Activated CD4-positive, CD25-positive, alpha-beta regulatory T cell treated with anti-CD3 and anti-CD28 coated beads, Interleukin-2, amount 50 U/mL, for 24 hours (primary cell): ENCODE results near the gene HOXC13.

Experiments
- ATAC-seq, 2 donors: fragments of 150-1000 bp; cut with Tn5 transposase; one replicate each; pipeline ENCODE4 v1.10.0; 2021; ENCODE audit warnings: mild to moderate bottlenecking in 1 of 2, moderate library complexity in 1 of 2

HOXC13 gene

DNA sequence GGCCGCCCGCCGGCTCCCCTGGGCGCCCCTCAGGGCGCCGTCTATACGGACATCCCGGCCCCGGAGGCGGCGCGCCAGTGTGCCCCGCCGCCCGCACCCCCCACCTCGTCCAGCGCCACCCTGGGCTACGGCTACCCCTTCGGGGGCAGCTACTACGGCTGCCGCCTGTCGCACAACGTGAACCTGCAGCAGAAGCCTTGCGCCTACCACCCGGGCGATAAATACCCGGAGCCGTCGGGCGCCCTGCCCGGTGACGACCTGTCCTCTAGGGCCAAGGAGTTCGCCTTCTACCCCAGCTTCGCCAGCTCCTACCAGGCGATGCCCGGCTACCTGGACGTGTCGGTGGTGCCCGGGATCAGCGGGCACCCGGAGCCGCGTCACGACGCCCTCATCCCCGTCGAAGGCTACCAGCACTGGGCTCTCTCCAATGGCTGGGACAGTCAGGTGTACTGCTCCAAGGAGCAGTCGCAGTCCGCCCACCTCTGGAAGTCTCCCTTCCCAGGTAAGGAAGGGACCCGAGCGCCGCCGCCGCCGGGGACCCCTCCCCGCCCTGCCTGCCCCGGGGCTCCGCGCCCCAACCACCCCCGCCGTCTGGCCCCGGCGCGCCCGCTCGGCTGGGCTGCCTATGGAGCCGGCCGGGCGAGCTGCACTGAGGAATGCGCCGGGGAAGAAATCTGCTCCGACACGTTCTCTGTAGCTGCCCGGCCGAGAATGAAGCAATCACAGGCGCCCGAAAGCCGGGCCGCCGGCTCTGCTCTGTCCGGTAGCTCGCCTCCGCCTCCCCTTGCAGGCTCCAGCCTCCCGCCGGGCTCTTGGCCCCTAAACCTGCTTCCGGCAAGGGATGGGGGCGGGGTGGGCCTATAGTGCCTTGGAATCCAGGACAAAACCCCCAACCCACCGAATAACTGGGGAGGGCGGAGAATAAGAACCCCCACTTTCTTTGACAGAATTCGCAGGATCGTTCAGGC lies 794 bp downstream of the HOXC13 start:
- ATAC-seq, result no peak

DNA sequence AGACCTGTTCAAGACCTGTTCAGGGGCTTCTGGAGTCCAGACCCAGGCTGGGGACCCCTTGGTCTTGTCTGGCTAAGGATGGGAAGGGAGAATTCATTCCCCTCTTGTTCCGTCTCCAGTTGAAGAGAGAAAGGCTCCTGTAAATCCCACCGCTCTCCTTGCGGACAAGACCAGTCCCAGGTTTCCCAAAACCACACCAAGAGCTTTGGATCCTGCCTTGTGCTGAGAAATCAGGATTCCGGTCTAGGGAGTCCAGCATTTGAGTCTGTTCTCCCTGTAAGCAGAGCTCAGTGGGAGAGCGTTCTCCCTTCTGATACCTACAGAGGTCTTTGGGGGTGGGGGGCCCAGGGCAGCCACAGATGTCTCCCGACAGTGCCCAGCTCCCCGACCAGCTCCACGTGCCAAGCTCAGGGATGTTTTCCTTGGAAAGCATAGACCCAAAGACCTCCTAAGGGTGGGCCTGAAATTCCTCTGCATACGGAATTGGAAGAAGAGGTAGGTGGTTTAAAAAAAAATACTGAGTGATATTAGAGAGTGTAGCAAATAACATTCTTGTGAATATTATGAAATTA lies 1.9 kb downstream of the HOXC13 start:
- ATAC-seq, result no peak

DNA sequence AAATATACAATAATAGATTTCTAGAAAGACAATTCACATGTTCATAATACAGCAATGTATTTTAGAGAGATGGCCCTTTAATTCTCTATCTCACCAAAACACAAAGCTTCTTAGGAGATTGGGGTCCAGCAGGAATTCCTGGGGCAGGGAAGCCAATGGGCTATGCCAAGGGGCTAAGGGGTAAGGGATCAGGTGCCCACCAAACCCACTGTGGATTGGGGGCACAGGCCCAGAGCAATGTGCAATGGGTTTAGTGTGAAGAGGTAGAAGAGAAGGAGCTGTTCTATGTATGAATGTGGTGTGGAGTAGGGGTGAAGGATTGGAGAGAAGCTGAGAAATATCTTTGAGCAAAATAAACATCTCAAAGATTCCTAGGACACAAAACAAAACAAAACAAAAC lies 2.6 kb downstream of the HOXC13 start:
- ATAC-seq, result no peak

DNA sequence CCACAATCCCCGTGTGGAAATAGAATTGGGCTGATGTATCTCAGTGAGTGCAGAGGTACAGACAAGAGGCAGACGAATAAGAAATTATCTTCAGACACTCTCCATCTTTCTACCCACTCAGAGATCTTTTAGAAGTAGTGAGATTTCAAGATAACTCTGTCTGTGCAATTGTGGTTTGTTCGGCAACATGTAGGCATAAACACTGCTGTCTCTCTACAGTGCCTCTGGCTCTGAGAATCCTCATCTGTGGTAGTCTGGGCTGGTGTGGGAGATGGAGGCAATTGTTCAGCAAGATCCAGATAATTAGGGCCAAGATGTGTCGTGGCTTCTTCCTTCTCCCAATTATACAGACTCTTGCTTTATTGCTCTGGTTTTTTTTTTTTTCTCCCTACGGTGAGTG lies 3.1 kb downstream of the HOXC13 start:
- ATAC-seq, result no peak

DNA sequence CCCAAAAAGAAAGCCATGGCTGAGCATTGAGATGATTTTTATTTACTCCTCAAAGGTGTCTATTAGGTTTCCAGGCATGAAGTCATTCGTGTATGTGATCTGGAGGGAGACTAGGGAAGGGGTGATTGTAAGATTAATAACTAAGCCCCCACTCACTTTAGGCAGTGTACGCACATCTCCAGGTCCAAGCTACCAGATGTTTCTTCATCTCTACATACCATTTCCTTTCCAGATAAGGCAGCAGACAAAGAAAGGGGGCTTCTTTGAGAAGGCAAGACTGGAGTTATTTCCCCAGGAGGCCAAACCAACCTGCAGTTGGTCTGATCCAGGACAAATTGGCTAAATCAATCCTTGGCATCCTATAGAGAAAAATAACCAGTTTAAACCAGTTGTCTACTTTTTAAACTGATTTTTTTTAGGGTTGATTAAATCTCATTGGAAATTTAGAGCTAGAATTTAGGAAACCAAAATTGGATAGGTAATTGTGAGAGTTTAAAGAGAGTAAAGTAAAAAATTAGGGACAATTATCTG lies 3.9 kb downstream of the HOXC13 start:
- no peak for ATAC-seq

DNA sequence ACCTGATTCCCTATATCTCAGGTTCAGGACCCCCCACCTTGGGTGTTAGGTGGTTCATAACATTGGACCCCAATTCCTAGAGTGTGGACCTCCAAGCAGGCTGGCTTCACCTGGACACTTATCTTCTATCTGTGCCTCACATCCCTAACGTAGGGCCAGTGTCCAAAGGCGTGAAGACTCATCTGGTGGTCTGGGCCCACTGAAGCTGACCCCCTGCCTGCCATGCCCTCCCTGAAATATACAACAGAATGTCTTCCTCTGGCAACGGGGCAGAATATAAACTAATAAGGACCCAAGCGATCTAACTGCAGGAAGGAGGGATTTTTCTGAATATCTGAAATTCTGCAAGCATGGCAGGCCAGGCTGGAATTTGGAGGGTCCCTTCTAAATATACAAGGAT lies 5.6 kb downstream of the HOXC13 start:
- no peak for ATAC-seq

DNA sequence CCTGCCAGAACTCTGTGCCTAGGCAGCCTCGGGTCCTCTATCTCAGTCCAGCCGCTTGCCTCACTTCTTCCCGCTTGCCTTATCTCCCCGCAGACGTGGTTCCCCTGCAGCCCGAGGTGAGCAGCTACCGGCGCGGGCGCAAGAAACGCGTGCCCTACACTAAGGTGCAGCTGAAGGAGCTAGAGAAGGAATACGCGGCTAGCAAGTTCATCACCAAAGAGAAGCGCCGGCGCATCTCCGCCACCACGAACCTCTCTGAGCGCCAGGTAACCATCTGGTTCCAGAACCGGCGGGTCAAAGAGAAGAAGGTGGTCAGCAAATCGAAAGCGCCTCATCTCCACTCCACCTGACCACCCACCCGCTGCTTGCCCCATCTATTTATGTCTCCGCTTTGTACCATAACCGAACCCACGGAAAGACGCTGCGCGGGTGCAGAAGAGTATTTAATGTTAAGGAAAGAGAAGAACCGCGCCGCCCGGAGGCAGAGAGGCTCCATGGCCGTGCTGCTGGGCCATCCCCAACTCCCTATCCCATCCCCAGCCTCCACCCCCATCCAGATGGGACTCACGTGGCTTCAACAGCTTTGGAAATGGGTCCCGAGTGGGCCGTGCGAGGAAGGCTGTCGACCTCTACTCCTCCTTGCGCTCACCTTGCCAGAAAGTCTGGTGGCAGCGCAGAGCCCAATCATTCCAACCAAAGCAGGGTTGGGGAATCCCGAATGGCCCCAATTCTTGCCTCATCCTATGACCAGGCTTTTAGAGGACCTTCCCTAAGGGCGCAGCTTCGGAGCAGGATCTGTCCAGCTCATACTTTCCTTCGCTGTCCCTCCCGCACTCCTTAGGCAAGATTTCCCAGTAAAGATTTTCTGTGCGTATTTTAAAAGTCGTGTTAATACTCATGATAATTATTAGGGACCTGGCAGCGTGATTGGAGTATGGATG lies 6.5 kb downstream of the HOXC13 start:
- no peak for ATAC-seq

DNA sequence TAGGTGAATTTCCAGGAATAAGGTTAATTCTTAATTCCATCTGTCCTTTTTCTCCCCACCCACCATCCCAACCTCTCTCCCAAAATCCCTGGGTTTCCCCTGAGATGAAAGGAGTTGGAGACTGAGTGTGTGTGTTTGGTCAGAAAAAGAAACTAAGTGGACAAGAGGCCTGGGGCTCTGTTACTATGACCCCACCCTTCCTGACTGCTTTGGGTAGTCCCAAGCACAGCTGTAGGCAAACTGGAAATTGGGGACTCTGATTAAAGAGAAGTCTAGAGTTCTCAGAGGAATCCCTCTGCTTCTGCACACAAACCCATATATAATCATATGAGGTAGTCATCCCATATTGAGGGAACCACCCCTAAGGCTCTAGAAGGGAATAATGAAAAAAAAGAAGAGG lies 9.1 kb downstream of the HOXC13 start:
- ATAC-seq, result no peak

DNA sequence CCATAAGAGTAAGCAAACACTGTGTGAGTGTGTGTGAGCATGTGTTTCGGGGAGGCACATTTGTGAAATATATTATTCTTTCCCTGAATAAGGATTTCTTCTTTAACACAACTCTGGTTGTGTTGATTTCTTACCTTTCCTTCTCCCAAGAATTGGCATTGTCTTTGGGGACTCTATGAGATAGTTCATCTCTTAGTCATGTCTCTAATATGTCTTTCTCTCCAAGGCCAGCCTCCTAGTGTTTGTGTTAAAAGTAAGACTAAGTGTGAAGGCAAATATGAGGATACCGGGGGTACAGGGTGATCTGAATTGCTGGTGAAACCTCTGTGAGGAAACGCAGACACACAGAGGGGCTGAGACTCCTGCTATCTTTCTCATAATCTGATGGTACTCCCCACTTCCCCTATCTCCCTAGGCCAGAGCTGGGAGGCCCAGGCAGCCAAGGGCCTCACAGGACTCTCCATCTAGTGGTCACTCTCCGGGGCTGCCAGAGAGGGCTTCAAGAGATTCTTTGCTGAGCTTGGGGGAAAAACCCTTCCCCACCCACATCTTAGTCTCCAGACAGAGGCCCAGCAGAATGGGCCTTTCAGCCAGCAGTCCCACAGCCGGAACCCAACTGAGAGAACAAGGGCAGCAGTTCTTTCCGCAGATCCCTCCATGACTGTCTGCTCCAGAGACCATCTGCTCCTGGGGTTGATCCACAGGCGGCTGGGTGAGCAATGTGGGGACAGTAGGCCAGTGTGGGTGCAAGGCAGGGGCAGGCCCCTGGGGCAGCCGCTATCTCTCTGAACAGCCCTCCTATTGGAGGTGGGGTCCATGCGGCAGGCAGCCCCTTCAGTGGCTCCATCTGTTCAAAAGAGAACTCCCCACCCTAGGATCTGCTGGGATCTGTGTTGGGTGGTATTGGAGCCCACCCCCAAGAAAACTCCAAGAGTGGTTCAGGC lies 10.3 kb downstream of the HOXC13 start:
- ATAC-seq, result no peak

DNA sequence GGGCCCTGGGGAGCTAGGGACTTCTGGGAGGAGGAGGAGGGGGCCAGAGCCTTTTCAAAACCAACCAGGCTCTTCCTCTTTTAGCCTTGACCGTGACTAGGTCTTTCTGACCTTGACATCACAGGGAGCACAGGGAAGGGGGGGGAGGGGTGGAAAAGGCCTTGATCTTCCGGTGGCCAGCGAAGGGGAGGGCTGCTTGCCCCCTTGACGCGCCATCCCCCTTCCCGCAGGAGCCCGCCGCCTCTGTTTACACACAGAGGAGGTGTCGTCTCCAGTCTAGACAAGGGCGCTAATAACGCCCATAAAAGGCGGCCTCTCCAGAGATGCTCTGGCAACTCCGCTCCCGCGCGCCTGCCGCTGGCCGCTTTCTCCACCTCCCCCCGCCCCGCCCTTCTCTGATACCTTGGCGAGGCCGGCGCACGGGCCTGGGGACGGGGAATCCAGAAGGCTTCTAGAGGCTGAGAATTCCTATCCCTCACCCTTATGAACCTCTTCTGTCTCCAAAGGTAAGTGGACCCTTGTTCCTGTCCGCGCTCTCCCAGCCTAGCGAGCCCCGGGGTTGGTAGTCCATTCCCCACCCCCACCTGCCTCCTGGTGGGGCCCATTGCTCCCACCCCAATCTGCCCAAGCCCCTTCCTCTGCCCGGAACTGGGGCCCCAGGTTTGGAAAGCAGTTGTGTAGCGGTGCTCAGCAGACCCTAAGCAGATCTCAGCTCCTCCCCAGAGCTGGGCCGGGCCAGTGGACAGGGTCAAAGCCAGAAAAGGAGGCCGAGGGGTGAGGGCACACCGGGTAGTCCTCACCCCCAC lies 11.2 kb downstream of the HOXC13 start:
- no peak for ATAC-seq

DNA sequence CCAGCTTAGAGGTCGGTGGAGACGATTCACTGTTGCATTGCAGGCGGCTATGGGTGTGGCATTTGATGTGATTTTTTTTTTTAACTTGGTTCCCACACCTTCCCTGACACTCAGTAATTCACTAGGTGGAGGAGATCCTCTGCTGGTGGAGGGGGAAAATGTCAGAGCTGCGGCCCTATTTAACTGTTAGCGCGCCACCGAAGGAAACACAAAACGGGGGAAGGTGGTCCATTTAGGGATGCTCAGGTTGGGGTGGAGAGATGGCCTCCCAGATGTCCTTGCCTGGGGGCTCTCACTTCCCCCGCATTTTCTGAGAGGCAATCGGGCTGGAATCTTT lies 11.8 kb downstream of the HOXC13 start:
- no peak for ATAC-seq

DNA sequence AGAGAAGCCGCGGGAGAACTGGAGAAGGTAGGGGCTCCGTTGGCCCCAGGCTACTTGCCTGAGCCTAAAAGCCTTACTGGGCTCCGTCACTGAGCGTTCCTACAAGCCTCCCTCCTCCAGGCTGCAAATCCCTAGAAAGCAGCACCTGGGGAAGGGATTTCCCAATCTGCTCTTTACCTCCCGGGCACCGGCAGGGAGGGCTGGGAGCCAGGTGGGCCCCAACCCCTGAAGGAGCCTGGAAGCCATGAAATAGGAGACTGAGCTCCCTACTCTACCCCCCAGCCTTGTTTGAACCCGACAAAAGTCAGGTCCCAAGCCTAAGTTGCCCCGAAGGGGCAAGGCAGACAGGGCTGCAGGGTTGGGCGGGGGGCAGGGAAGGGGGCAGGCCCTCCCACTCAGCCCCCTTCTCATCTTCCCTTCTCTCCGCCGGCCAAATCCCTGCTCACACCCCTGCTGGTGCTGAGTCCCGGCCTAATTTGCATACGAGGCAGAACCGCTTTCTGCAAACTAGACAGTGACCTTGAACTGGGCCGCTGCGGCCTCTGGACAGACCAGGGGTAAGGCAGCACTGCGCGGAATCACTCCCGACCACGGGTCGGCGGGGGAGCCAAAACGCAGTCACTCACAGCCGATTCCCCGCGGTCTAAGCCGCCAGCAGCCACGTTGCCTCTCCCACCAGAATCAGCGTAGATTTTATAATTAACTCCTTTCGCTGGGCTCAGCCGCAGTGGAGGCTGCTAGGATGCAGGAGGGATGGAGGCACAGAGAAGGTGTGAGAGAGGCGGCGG lies 12.4 kb downstream of the HOXC13 start:
- no peak for ATAC-seq

DNA sequence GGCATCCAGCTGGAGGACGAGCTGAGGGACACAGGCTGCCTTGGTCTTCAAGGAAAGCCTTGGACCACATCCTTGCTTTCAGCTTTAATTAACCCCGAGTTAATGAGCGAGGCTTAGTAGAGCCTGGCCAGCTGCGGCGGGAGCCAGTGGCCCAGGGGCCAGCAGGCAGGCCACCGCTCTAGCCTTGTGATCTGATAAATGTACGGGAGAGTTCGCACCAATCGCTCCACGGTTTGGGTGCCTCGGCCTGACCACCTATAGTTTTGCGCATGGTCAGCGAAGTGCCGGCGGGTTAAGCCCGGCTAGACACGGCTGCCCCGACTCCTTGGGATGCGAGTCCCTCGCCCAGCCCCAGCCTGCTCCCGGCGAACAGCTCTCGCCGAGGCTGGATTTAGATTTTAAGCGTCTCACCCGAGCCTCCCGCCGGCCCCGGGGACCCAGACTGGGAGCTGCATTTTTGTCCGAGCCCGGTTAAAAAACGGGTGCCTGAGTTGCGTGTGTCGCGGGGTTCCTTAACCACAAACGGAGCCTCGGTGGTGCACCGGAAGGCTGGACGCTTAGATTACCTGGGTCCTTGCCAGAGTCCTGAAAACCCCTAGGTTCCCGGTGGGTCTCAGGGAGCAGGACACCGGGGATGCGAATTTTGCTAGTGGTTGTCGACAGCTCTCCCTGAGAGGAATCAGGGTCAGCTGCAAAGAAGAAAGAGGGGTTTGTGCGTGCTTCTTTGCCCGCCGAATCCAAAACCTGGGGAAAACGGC lies 13.1 kb downstream of the HOXC13 start:
- no peak for ATAC-seq

DNA sequence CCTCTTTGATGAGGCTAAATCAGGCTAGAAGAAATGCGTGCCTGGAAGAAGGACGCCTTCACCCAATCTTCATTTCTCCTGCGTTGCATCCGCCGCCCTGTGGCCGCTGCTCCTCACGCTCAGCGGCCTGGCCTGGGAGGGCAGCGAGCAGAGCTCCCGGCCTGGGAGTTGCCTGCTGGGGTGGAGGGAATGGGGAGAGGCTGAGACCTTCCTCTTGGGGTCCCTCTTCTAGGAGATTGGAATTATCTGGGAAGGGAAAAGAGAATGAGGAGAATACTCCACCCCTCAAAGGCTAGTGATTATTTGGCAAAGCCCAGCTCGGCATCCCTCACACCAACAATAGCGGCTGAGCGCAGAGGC lies 13.7 kb downstream of the HOXC13 start:
- ATAC-seq, result no peak

DNA sequence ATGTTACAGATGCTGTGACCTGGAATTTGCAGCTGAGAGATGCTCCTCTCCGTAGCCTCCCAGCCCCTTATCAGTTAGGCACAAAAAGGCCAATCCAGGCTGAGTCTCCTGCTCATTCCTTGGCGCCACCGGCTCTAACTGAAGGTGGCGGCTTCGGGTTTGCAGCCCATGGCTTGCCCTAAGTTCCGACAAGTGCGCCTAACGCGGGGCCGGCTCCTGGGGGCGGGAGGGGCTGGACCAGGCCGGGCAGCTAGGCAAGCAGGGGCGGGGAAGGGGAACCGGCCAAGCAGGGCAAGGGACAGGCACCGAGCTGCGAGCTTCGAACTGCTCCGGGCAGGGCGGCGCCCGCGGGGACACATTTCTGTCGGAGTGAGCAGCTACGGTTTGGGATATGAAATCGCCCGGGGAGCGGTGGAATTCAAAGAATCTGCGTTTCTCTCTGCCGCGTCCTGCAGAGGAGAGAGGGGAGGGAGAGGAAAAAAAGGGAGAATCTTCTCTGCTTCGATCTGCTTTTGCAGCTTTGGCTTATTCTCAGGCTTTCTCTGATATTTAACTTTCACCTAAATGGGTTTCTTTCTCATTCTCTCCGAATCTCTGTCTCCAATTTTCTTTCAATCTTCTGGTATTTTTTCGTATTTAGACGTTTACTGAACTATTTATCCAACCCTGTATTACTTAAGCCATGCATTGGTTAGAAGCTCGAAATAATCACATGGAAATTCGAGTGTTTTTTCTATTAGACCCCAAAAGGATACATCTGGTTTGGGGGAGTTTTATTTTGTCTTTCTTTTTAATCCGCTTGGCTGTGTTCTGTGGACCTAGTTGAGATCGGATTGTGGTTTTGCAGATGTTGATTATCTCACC lies 14.5 kb downstream of the HOXC13 start:
- no peak for ATAC-seq

DNA sequence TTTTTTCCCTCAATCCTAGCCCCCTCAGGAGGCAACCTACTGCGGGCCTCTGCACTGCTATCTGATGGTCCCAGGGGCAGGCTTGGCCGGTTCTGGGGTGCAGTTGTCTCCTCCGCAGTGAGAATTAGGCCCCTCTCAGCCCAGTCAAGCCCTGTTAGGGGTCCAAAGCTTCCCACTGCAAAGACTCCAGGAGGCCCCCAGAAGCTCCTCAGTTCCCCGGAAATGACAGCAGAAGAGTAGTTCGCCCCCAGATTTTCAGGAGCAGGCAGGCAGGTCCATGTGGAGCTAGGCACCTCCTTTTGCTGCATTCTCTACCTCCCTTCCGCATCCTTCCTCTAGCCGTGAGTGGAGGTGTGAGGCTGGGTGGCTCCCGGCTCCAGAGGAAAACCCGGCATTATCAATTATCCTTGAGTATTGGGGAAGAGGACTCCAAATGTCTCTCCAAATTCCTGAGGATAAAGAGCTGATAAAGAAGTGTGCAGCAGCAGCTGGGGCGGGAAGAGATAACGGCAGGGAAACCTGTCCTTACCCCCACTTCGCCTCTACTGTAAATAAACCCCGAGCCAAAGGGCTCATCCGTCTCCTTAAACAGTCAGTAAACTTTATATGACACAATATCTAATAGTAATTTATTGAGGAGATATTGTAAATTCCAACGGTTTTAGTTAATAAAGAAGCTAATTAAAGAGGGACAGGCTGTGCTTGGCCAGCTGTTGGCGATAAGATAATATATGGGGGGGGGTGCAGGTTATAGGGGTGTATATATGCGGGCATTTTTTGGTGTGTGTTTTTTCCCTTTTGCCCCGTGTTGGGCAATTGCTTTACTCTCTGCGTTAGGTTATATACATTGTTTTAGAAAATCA lies 15.4 kb downstream of the HOXC13 start:
- ATAC-seq, result no peak

DNA sequence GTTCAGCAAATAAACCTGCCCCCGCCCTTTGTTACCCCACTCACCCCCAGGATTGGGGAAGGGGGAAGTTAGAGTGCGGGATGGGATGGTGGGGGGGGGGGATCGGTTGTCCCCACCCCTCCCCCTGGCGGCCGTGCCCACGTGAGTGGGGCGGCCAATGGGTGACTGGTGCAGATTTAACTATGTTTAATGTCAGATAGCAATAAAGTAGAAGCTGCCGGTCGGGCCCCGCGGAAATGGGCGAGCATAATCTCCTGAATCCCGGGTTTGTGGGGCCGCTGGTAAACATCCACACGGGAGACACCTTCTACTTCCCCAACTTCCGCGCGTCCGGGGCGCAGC lies 16.0 kb downstream of the HOXC13 start, which contains the start of gene HOXC12:
Gene HOXC12, plus strand, starts transcription at position 210 of the 342 bp plus-strand sequence. Its CDS starts 27 bp downstream, at position 237.
- ATAC-seq, result no peak
